ENCODE data around the gene LYPLAL1. TPM values are rescaled to one million over a fixed set of nuclear protein-coding genes. Genes with fewer than 3 reads are reported as not detected.
"Not testable (repeated sequence)": the region's sequence is repeated elsewhere in the genome, so short reads cannot be mapped to it uniquely, and the experiment has no call there.

The LYPLAL1 gene
- total RNA-seq, 4 donors from 2014 or later, result 16.2 to 25.8 (median 23.7) TPM

- intact Hi-C loops (cut with DNase I; ENCODE audit: low total_unique reads), result no loop called here
- no peak for TF ChIP-seq CTCF (IDR thresholded peaks at IDR 0.05)
- no peak for TF ChIP-seq POLR2A (IDR thresholded peaks at IDR 0.05)
- no peak for DNase-seq (ENCODE audit: low spot score in 2 of 2)
- WGBS, 2 donors, result 95 to 96% methylated on average over 3 of the region's 3 CpGs
- H3K4me3 ChIP-seq (ENCODE audit: low read depth, poor library complexity, severe bottlenecking), result no peak overlapping the region
Measured at GRCh38 chr1:219185486-219186117, 11.9 kb downstream of the LYPLAL1 start.

GRCh38 chr1:219188331-219188803, 14.7 kb downstream of the LYPLAL1 start:
- intact Hi-C loops (cut with DNase I; ENCODE audit: low total_unique reads), result no loop called here
- TF ChIP-seq CTCF (IDR thresholded peaks at IDR 0.05) (no peak), POLR2A (IDR thresholded peaks at IDR 0.05) (no peak)
- no peak overlapping the region for H3K4me3 ChIP-seq (ENCODE audit: low read depth, poor library complexity, severe bottlenecking)
- no peak for DNase-seq (ENCODE audit: low spot score in 2 of 2)
- WGBS, 2 donors, result 70 to 78% methylated on average over 3 of the region's 3 CpGs

DNA sequence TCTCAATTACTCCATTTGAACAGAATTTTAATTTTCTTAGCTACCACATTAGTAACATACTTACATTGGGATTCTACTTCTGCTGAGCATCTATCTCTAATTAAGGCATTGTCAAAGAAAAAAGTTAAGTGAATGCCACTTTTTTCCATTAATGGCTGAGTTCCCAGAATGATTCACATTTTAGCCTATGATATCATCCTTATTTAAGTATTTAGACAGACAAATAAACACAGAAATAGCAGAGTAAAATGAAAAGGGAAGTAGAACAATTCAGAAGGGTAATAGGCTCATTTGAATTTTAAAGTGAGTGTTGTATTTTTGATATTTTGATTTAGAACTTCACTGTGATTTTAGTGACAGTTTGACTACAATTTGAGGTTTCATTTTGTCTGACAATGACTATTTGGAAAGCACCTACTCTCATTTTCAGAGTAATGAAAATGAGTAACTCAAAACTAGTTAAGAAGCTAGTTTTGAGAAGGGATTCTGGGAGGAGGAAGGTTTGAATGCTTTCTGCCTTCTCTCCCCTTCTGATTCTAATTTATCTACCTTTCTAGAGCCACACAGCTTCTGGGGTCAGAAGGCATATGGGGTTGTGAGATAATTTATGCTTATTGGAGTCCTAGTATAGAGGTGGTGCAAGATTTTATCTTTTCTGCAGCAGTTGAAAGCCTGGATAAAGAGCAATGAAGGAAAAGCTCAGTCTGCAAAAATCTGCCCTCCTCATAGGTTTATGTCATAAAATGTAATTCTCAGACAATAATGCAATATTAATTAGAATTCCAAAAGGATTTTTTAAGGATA, 15.5 kb downstream of the LYPLAL1 start:
- no peak for TF ChIP-seq CTCF (IDR thresholded peaks at IDR 0.05)
- TF ChIP-seq POLR2A (IDR thresholded peaks at IDR 0.05), result no peak
- intact Hi-C loops (cut with DNase I; ENCODE audit: low total_unique reads), result no loop called here
- DNase-seq (ENCODE audit: low spot score in 2 of 2), result no peak
- H3K4me3 ChIP-seq (ENCODE audit: low read depth, poor library complexity, severe bottlenecking), result no peak overlapping the region

GRCh38 chr1:219189952-219190351, 16.3 kb downstream of the LYPLAL1 start:
- no peak overlapping the region for H3K4me3 ChIP-seq (ENCODE audit: low read depth, poor library complexity, severe bottlenecking)
- no peak for TF ChIP-seq POLR2A (IDR thresholded peaks at IDR 0.05)
- no peak for TF ChIP-seq CTCF (IDR thresholded peaks at IDR 0.05)
- intact Hi-C loops (cut with DNase I; ENCODE audit: low total_unique reads), result no loop called here
- no peak for DNase-seq (ENCODE audit: low spot score in 2 of 2)
- WGBS, 2 donors, result 83 to 86% methylated on average over 3 of the region's 3 CpGs

DNA sequence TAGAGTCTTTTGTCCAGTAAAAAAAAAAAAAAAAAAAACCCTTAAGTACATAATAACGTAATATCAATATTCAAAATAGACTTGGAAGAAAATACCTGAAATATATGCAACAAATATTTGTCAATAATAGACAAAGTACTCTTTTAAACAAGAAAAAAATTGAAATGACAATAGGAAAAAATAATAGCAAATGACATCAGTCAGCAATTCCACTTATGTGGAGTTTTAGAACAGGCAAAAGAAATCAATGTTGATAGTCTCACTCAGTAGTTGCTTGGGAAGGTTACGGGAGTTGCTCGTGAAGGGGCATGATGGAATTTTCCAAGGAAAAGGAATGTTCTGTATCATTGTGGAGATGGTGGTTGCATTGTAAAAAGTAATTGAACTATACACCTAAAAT, 16.9 kb downstream of the LYPLAL1 start:
- intact Hi-C loops (cut with DNase I; ENCODE audit: low total_unique reads), result no loop called here
- DNase-seq (ENCODE audit: low spot score in 2 of 2), result no peak
- no peak for TF ChIP-seq CTCF (IDR thresholded peaks at IDR 0.05)
- no peak for TF ChIP-seq POLR2A (IDR thresholded peaks at IDR 0.05)
- WGBS, 2 donors, result 94 to 97% methylated on average over 3 of the region's 3 CpGs
- no peak overlapping the region for H3K4me3 ChIP-seq (ENCODE audit: low read depth, poor library complexity, severe bottlenecking)

- 91 to 93% methylated on average over 3 of the region's 3 CpGs for WGBS, 2 donors
- intact Hi-C loops (cut with DNase I; ENCODE audit: low total_unique reads); H3K4me3 ChIP-seq (ENCODE audit: low read depth, poor library complexity, severe bottlenecking); DNase-seq (ENCODE audit: low spot score in 2 of 2): not testable (repeated sequence)
Measured at GRCh38 chr1:219195833-219196232, 22.2 kb downstream of the LYPLAL1 start.
